Body of pancreas (tissue), 4 donors: ENCODE results near the gene BMP8B.

Experiments used
- CTCF ChIP-seq, 7 experiments: fragments of 450-650 bp in 4 of 7; fragments of 200-600 bp in 3 of 7; sonication (generic) in 3 of 7; IDR thresholded peaks; one replicate each; pipeline ENCODE4 v1.5.1; 2016 to 2019; ENCODE audit warnings: antibody characterized with exemption in 7 of 7
- POLR2A ChIP-seq, 3 donors: fragments of 450-650 bp; IDR thresholded peaks; one replicate each; pipeline ENCODE4 v1.6.1; 2016; ENCODE audit warnings: antibody characterized with exemption in 3 of 3, mild to moderate bottlenecking in 2 of 3

- TF ChIP-seq CTCF (IDR thresholded peaks at IDR 0.05) (no peak), POLR2A (IDR thresholded peaks at IDR 0.05) (no peak)
These were observed 62.1 kb downstream of the BMP8B start for GRCh38 chr1:39726600-39726999.
